Progenitor cell of endocrine pancreas (in vitro differentiated cells): ENCODE data around the gene F2RL3. TPM values are rescaled to one million over a fixed set of nuclear protein-coding genes. Genes with fewer than 3 reads are reported as not detected.

Experiments
- DNase-seq: peaks from one replicate; pipeline ENCODE4 v3.0.0; 2021; ENCODE audit warnings: low spot score; ENCODE audit not compliant: unreplicated experiment
- H3K27ac Mint-ChIP-seq: 2 replicates; pipeline ENCODE4 v1.8.0; 2021; ENCODE audit warnings: mild to moderate bottlenecking, moderate library complexity, mixed read lengths
- H3K27me3 Mint-ChIP-seq: 2 replicates; pipeline ENCODE4 v1.8.0; 2021; ENCODE audit warnings: mixed read lengths
- H3K36me3 Mint-ChIP-seq: 2 replicates; pipeline ENCODE4 v1.8.0; 2022; ENCODE audit warnings: mixed read lengths; ENCODE audit not compliant: insufficient read depth
- H3K4me1 Mint-ChIP-seq: 2 replicates; pipeline ENCODE4 v1.8.0; 2021; ENCODE audit warnings: low read depth, mixed read lengths
- H3K4me3 Mint-ChIP-seq: 2 replicates; pipeline ENCODE4 v1.8.0; 2021; ENCODE audit warnings: low read depth, mild to moderate bottlenecking, moderate library complexity, mixed read lengths
- H3K9me3 Mint-ChIP-seq: 2 replicates; pipeline ENCODE4 v1.8.0; 2021; ENCODE audit warnings: low read depth, mixed read lengths
- CTCF ChIP-seq: fragments of 200-600 bp; sonication (generic); IDR thresholded peaks from one replicate; pipeline ENCODE4 v1.5.0; 2021; ENCODE audit warnings: antibody characterized with exemption, mild to moderate bottlenecking; ENCODE audit not compliant: unreplicated experiment
- total RNA-seq: library from RNA; stranded (reverse); gene quantifications from 2 replicates; pipeline ENCODE4 v1.2.1, GENCODE V29; 2021

The F2RL3 gene
- total RNA-seq, 1 donor from 2014 or later, result not detected

GRCh38 chr19:16915734-16916133 is 26.9 kb downstream of the F2RL3 start:
- peaks cover 46% of the 10 kb centered on the region for H3K36me3 Mint-ChIP-seq
- TF ChIP-seq CTCF, result no peak
- H3K9me3 Mint-ChIP-seq, result peaks cover 19% of the 10 kb centered on the region
- no peaks in the 10 kb centered on the region for H3K4me1 Mint-ChIP-seq
- no peak overlapping the region for H3K27ac Mint-ChIP-seq
- DNase-seq, result no peak
- H3K27me3 Mint-ChIP-seq, result no peaks in the 10 kb centered on the region
- H3K4me3 Mint-ChIP-seq, result no peak overlapping the region

- DNase-seq, result no peak
- H3K4me1 Mint-ChIP-seq, result no peaks in the 10 kb centered on the region
- TF ChIP-seq CTCF, result no peak
- no peak overlapping the region for H3K27ac Mint-ChIP-seq
- no peaks in the 10 kb centered on the region for H3K27me3 Mint-ChIP-seq
- peaks cover 41% of the 10 kb centered on the region for H3K36me3 Mint-ChIP-seq
- H3K4me3 Mint-ChIP-seq, result no peak overlapping the region
- H3K9me3 Mint-ChIP-seq, result peaks cover 17% of the 10 kb centered on the region
Measured at GRCh38 chr19:16917401-16917800, 28.6 kb downstream of the F2RL3 start.

DNA sequence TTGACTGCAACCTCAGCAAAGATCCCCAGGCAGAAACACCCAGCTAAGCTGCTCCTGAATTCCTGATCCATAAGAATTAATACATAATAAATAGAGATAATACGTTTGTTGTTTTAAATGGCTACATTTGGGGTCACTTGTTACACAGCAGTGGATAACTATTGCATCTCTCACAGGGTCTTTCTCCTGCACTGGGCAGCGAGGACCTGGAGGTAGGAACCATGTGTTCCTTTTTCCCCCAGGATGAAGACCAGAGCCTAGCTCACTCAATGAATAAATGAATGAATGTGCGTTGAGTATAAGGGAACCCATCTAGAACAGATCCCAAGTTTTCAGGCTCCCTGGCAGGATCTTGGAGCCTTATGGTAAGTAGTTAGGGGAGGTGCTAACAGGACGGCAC is 30.7 kb downstream of the F2RL3 start:
- no peaks in the 10 kb centered on the region for H3K27me3 Mint-ChIP-seq
- H3K4me3 Mint-ChIP-seq, result no peak overlapping the region
- no peak for DNase-seq
- no peak for TF ChIP-seq CTCF
- no peaks in the 10 kb centered on the region for H3K4me1 Mint-ChIP-seq
- H3K9me3 Mint-ChIP-seq, result no peaks in the 10 kb centered on the region
- H3K36me3 Mint-ChIP-seq, result peaks cover 24% of the 10 kb centered on the region
- no peak overlapping the region for H3K27ac Mint-ChIP-seq

- no peaks in the 10 kb centered on the region for H3K9me3 Mint-ChIP-seq
- no peak overlapping the region for H3K27ac Mint-ChIP-seq
- no peaks in the 10 kb centered on the region for H3K4me1 Mint-ChIP-seq
- DNase-seq, result no peak
- no peak for TF ChIP-seq CTCF
- no peaks in the 10 kb centered on the region for H3K27me3 Mint-ChIP-seq
- peaks cover 22% of the 10 kb centered on the region for H3K36me3 Mint-ChIP-seq
- H3K4me3 Mint-ChIP-seq, result no peak overlapping the region
Measured at GRCh38 chr19:16920816-16921529, 32.2 kb downstream of the F2RL3 start.

- Mint-ChIP-seq H3K27ac (no peak overlapping the region), H3K4me3 (no peak overlapping the region)
- TF ChIP-seq CTCF, result no peak
Measured at GRCh38 chr19:16921766-16922591, 33.2 kb downstream of the F2RL3 start.

More at GRCh38 chr19:16921766-16922591, 33.2 kb downstream of the F2RL3 start:
- Mint-ChIP-seq H3K36me3 (peaks cover 24% of the 10 kb centered on the region), H3K9me3 (peaks cover 6% of the 10 kb centered on the region), H3K4me1 (no peaks in the 10 kb centered on the region), H3K27me3 (no peaks in the 10 kb centered on the region)
- no peak for DNase-seq
